Measurements from ENCODE around the gene SSRP1. TPM values are rescaled to one million over a fixed set of nuclear protein-coding genes. Genes with fewer than 3 reads are reported as not detected.

The SSRP1 gene
- total RNA-seq, 4 donors from 2014 or later: 76.6 to 155 (median 137) TPM

- intact Hi-C loops (cut with DNase I; ENCODE audit: low total_unique reads) (no loop called here), in situ Hi-C loops (cut with MboI; ENCODE audit: low sequenced_read_pairs in 4 of 4) (loop anchor here in 2 of 4 donors (25.0 kb wide), 2 partner anchors 249 to 524 kb away; no protein-coding TSS in a partner anchor)
- Histone ChIP-seq H3K4me1 (peaks cover 3 to 11% of the 10 kb centered on the region in 2 donors), H3K27ac (no peak overlapping the region), H3K4me3 (no peak overlapping the region), H3K27me3 (no peaks in the 10 kb centered on the region), H3K36me3 (no peaks in the 10 kb centered on the region), H3K9me3 (no peaks in the 10 kb centered on the region)
- TF ChIP-seq POLR2A (IDR thresholded peaks at IDR 0.05) (no peak), CTCF (IDR thresholded peaks at IDR 0.05 in 4 of 5, conservative IDR thresholded peaks at IDR 0.05 in 1 of 5) (no peak)
- ATAC-seq: no peak
- DNase-seq: no peak
These were observed 25.3 kb upstream of the SSRP1 start for GRCh38 chr11:57360991-57361390.

- Histone ChIP-seq H3K4me1 (peaks cover 3 to 11% of the 10 kb centered on the region in 2 donors), H3K36me3 (no peaks in the 10 kb centered on the region), H3K9me3 (no peaks in the 10 kb centered on the region), H3K27ac (peak overlapping the region; percentile 14 to 64 (median 34)), H3K27me3 (no peaks in the 10 kb centered on the region), H3K4me3 (no peak overlapping the region)
- peak in 1 of 2 donors; percentile 46 for DNase-seq
- TF ChIP-seq POLR2A (IDR thresholded peaks at IDR 0.05) (no peak), CTCF (IDR thresholded peaks at IDR 0.05 in 4 of 5, conservative IDR thresholded peaks at IDR 0.05 in 1 of 5) (no peak)
- in situ Hi-C loops (cut with MboI; ENCODE audit: low sequenced_read_pairs in 4 of 4) (loop anchor here in 2 of 4 donors (25.0 kb wide), 2 partner anchors 248 to 523 kb away; no protein-coding TSS in a partner anchor), intact Hi-C loops (cut with DNase I; ENCODE audit: low total_unique reads) (loop anchor here (10.0 kb wide), 1 partner anchor 245 kb away; no protein-coding TSS in a partner anchor)
- ATAC-seq: peak; percentile 84 to 91
These were observed 24.4 kb upstream of the SSRP1 start for GRCh38 chr11:57359896-57360690.

GRCh38 chr11:57359396-57359795 lies 23.7 kb upstream of the SSRP1 start:
- Histone ChIP-seq H3K27ac (peak overlapping the region in 2 of 4 donors; percentile 24 to 64), H3K27me3 (no peaks in the 10 kb centered on the region), H3K4me3 (no peak overlapping the region), H3K9me3 (no peaks in the 10 kb centered on the region), H3K36me3 (no peaks in the 10 kb centered on the region), H3K4me1 (peaks cover 3 to 11% of the 10 kb centered on the region in 2 donors)
- ATAC-seq (no peak), DNase-seq (no peak)
- intact Hi-C loops (cut with DNase I; ENCODE audit: low total_unique reads): loop anchor here (10.0 kb wide), 1 partner anchor 245 kb away; no protein-coding TSS in a partner anchor
- TF ChIP-seq CTCF (IDR thresholded peaks at IDR 0.05 in 4 of 5, conservative IDR thresholded peaks at IDR 0.05 in 1 of 5) (no peak), POLR2A (IDR thresholded peaks at IDR 0.05) (no peak)
- in situ Hi-C loops (cut with MboI; ENCODE audit: low sequenced_read_pairs in 4 of 4): loop anchor here in 2 of 4 donors (25.0 kb wide), 2 partner anchors 247 to 522 kb away; no protein-coding TSS in a partner anchor

GRCh38 chr11:57358991-57359390 lies 23.3 kb upstream of the SSRP1 start:
- Histone ChIP-seq H3K4me1 (peaks cover 3 to 11% of the 10 kb centered on the region in 2 donors), H3K27ac (peak overlapping the region in 2 of 4 donors; percentile 24 to 64), H3K27me3 (no peaks in the 10 kb centered on the region), H3K9me3 (no peaks in the 10 kb centered on the region), H3K4me3 (no peak overlapping the region), H3K36me3 (no peaks in the 10 kb centered on the region)
- in situ Hi-C loops (cut with MboI; ENCODE audit: low sequenced_read_pairs in 4 of 4): loop anchor here in 2 of 4 donors (25.0 kb wide), 2 partner anchors 247 to 522 kb away; no protein-coding TSS in a partner anchor
- TF ChIP-seq CTCF (IDR thresholded peaks at IDR 0.05 in 4 of 5, conservative IDR thresholded peaks at IDR 0.05 in 1 of 5): no peak
- ATAC-seq (no peak), DNase-seq (no peak)
- intact Hi-C loops (cut with DNase I; ENCODE audit: low total_unique reads): loop anchor here (10.0 kb wide), 1 partner anchor 244 kb away; no protein-coding TSS in a partner anchor

Measured in gastrocnemius medialis (tissue), 4 donors.